Type B pancreatic cell (in vitro differentiated cells): ENCODE measurements around the gene GFI1B. TPM values are rescaled to one million over a fixed set of nuclear protein-coding genes. Genes with fewer than 3 reads are reported as not detected.
A peak's percentile ranks its signal among the peaks of the same experiment; 100 is the strongest.

Experiments
- DNase-seq: peaks from one replicate; pipeline ENCODE4 v3.0.0; 2021; ENCODE audit warnings: mixed read lengths; ENCODE audit not compliant: unreplicated experiment; ENCODE audit errors: extremely low spot score
- H3K27ac Mint-ChIP-seq: 2 replicates; pipeline ENCODE4 v1.8.0; 2021; ENCODE audit warnings: mild to moderate bottlenecking, mixed read lengths
- H3K27me3 Mint-ChIP-seq: 2 replicates; pipeline ENCODE4 v1.8.0; 2021; ENCODE audit warnings: mixed read lengths
- H3K36me3 Mint-ChIP-seq: 2 replicates; pipeline ENCODE4 v1.8.0; 2021; ENCODE audit warnings: mixed read lengths
- H3K4me1 Mint-ChIP-seq: one replicate; pipeline ENCODE4 v1.8.0; 2021; ENCODE audit warnings: mixed read lengths; ENCODE audit not compliant: unreplicated experiment
- H3K4me3 Mint-ChIP-seq: 2 replicates; pipeline ENCODE4 v1.8.0; 2021; ENCODE audit warnings: mild to moderate bottlenecking, mixed read lengths
- H3K9me3 Mint-ChIP-seq: 2 replicates; pipeline ENCODE4 v1.8.0; 2021; ENCODE audit warnings: mixed read lengths
- total RNA-seq: library from RNA; stranded (reverse); gene quantifications from 2 replicates; pipeline ENCODE4 v1.2.1, GENCODE V29; 2021; ENCODE audit warnings: low replicate concordance
- TF ChIP-seq, protein P1 (sequence below): fragments of 200-600 bp; sonication (generic); conservative IDR thresholded peaks from 2 replicates; pipeline ENCODE4 v1.5.0; 2021; ENCODE audit warnings: antibody characterized with exemption, mild to moderate bottlenecking

GFI1B gene
- total RNA-seq, 1 donor from 2014 or later = not detected

DNA sequence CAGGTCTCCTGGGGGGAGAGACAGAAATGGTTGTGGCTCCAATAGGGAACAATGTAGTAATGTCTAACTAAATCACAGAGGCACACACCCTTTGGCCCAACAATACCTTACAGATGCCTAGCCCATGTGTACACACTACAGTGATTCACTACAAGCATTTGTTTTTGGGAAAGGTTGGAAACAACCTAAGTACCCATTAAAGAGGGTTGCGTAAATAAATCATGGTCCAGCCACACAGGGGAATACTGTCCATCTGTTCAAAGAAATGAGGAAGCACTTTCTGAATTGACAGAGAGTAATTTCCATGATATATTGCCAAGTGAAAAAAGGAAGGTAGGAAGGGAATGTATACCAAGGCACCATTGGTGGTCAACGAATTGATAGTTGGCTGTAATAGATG is 30.3 kb downstream of the GFI1B start:
- Mint-ChIP-seq H3K9me3 (no peaks in the 10 kb centered on the region), H3K27me3 (peaks cover 21% of the 10 kb centered on the region), H3K4me3 (no peak overlapping the region), H3K4me1 (peaks cover 5% of the 10 kb centered on the region), H3K27ac (no peak overlapping the region), H3K36me3 (no peaks in the 10 kb centered on the region)
- no peak for DNase-seq
- TF ChIP-seq, protein P1, sequence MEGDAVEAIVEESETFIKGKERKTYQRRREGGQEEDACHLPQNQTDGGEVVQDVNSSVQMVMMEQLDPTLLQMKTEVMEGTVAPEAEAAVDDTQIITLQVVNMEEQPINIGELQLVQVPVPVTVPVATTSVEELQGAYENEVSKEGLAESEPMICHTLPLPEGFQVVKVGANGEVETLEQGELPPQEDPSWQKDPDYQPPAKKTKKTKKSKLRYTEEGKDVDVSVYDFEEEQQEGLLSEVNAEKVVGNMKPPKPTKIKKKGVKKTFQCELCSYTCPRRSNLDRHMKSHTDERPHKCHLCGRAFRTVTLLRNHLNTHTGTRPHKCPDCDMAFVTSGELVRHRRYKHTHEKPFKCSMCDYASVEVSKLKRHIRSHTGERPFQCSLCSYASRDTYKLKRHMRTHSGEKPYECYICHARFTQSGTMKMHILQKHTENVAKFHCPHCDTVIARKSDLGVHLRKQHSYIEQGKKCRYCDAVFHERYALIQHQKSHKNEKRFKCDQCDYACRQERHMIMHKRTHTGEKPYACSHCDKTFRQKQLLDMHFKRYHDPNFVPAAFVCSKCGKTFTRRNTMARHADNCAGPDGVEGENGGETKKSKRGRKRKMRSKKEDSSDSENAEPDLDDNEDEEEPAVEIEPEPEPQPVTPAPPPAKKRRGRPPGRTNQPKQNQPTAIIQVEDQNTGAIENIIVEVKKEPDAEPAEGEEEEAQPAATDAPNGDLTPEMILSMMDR = no peak

DNA sequence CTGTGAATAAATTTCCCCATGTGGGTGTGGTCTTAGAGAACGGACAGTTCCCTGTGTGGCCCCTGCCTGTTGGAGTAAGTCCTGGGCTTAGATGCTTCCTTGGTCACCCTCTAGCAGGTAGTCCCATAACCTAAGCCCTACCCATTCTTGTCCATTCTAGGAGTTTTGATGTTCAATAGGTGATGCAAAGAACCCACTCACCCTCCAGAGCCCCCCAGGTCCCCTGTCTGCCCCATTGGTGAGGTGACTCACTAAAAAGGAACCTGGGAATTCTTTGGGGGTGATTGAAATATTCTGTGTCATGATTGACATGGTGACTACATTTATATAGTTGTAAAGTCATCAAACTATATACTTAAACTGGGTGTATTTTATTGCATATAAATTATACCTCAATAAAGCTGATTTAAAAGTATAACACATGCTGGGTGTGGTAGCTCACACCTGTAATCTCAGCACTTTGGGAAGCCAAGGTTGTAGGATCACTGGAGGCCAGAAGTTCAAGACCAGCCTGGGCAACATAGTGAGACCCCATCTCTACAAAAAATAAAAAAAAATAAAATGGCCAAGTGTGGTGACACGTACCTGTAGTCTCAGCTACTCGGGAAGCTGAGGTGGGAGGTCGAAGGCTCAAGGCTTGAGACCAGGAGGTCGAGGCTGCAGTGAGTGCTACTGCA is 31.6 kb downstream of the GFI1B start:
- H3K27ac Mint-ChIP-seq = no peak overlapping the region
- H3K36me3 Mint-ChIP-seq = no peaks in the 10 kb centered on the region
- H3K4me1 Mint-ChIP-seq = no peaks in the 10 kb centered on the region
- no peak overlapping the region for H3K4me3 Mint-ChIP-seq
- DNase-seq = no peak
- TF ChIP-seq, protein P1 = no peak
- H3K27me3 Mint-ChIP-seq = peaks cover 27% of the 10 kb centered on the region
- no peaks in the 10 kb centered on the region for H3K9me3 Mint-ChIP-seq

- no peak overlapping the region for H3K27ac Mint-ChIP-seq
- peaks cover 28% of the 10 kb centered on the region for H3K27me3 Mint-ChIP-seq
- no peaks in the 10 kb centered on the region for H3K9me3 Mint-ChIP-seq
- H3K4me3 Mint-ChIP-seq = no peak overlapping the region
- no peaks in the 10 kb centered on the region for H3K4me1 Mint-ChIP-seq
- no peaks in the 10 kb centered on the region for H3K36me3 Mint-ChIP-seq
- DNase-seq = no peak
- TF ChIP-seq, protein P1 = no peak
Measured at GRCh38 chr9:133014696-133015095, 36.2 kb downstream of the GFI1B start.

GRCh38 chr9:133023117-133023890 is 44.8 kb downstream of the GFI1B start:
- Mint-ChIP-seq H3K36me3 (no peaks in the 10 kb centered on the region), H3K27me3 (peaks cover 17% of the 10 kb centered on the region), H3K27ac (no peak overlapping the region), H3K4me3 (no peak overlapping the region), H3K9me3 (no peaks in the 10 kb centered on the region), H3K4me1 (peaks cover 5% of the 10 kb centered on the region)
- DNase-seq = no peak
- TF ChIP-seq, protein P1 = no peak

DNA sequence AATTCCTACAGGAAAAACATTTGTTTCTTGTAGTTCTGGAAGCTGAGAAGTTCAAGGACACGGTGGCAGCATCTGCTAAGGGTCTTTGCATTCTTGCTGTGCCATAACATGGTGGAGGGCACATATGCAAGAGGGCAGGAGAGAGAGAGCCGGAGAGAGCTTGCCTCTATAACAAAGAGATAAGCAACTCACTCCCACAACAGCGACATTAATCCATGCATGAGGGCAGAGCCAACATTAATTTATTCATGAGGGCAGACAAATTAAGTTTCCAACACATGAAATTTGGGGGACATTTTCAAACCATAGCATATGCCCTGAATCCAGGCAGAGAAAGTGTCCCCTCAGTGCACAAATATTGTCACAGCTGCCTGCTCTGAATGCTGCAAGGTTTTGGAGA is 47.9 kb downstream of the GFI1B start:
- Mint-ChIP-seq H3K27me3 (peaks cover 17% of the 10 kb centered on the region), H3K36me3 (peaks cover 5% of the 10 kb centered on the region), H3K27ac (no peak overlapping the region), H3K9me3 (no peaks in the 10 kb centered on the region), H3K4me3 (peak overlapping the region; percentile 11), H3K4me1 (peaks cover 5% of the 10 kb centered on the region)
- TF ChIP-seq, protein P1 = no peak
- DNase-seq = no peak
